ENCODE data around the gene KIF2A. TPM values are rescaled to one million over a fixed set of nuclear protein-coding genes. Genes with fewer than 3 reads are reported as not detected.

The KIF2A gene
- total RNA-seq, 1 donor from 2014 or later: 34.2 TPM

DNA sequence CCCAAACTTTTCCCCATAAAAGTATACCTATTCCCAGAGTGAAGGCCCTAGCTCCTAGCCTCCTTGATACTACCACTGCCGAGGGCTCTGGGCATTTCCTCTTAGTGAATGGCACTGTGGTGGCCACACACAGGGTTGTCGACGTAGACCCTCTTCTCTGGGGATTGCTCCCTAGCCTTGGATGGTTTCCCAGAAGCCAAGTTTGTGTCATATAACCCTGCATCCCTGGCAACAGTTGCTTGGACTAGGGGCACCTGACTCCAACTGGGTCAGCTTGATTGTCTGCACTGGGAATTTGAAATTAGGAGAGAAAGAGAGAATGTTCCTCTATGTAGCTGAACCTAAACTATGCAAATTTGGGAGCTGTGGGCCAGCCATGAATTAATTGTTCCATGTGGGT is 32.3 kb upstream of the KIF2A start:
- DNase-seq (ENCODE audit: low read depth) (no peak), FAIRE-seq (no peak)
- TF ChIP-seq, protein P1, sequence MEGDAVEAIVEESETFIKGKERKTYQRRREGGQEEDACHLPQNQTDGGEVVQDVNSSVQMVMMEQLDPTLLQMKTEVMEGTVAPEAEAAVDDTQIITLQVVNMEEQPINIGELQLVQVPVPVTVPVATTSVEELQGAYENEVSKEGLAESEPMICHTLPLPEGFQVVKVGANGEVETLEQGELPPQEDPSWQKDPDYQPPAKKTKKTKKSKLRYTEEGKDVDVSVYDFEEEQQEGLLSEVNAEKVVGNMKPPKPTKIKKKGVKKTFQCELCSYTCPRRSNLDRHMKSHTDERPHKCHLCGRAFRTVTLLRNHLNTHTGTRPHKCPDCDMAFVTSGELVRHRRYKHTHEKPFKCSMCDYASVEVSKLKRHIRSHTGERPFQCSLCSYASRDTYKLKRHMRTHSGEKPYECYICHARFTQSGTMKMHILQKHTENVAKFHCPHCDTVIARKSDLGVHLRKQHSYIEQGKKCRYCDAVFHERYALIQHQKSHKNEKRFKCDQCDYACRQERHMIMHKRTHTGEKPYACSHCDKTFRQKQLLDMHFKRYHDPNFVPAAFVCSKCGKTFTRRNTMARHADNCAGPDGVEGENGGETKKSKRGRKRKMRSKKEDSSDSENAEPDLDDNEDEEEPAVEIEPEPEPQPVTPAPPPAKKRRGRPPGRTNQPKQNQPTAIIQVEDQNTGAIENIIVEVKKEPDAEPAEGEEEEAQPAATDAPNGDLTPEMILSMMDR (IDR thresholded peaks at IDR 0.05; ENCODE audit: insufficient read depth, low read length, severe bottlenecking): no peak
- no peak overlapping the region for H3K4me3 ChIP-seq (ENCODE audit: low read depth, low read length)
- H3K36me3 ChIP-seq (ENCODE audit: control insufficient read depth, insufficient read depth, low read length): no peaks in the 10 kb centered on the region
- H3K27me3 ChIP-seq (ENCODE audit: control insufficient read depth, insufficient read depth, low read length): no peaks in the 10 kb centered on the region

GRCh38 chr5:62275581-62275980 is 30.4 kb upstream of the KIF2A start:
- TF ChIP-seq, protein P1 (IDR thresholded peaks at IDR 0.05; ENCODE audit: insufficient read depth, low read length, severe bottlenecking): no peak
- no peaks in the 10 kb centered on the region for H3K36me3 ChIP-seq (ENCODE audit: control insufficient read depth, insufficient read depth, low read length)
- FAIRE-seq (no peak), DNase-seq (ENCODE audit: low read depth) (no peak)
- no peaks in the 10 kb centered on the region for H3K27me3 ChIP-seq (ENCODE audit: control insufficient read depth, insufficient read depth, low read length)
- H3K4me3 ChIP-seq (ENCODE audit: low read depth, low read length): no peak overlapping the region

GRCh38 chr5:62281411-62281810 is 24.6 kb upstream of the KIF2A start:
- peak; percentile 84 for DNase-seq (ENCODE audit: low read depth)

DNA sequence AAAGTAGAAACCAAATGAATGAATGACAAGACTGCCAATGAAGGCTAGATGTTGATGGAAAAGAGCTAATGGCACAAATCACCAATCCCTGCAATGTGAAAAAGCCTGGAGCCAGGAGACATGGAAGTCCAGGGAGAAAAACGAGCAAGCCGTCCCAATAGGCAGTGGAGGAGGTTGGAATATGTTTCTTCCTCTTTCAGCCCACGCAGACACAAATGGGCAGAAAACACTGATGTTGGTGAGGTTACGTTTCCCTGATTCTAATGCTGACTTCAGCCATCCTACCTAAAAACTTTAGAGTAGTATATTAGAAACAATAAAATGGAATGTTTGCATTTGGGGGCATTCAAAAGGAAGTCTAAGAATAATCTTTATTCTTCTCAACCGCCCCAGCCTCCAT is 23.9 kb upstream of the KIF2A start:
- Histone ChIP-seq H3K27me3 (ENCODE audit: control insufficient read depth, insufficient read depth, low read length) (no peaks in the 10 kb centered on the region), H3K36me3 (ENCODE audit: control insufficient read depth, insufficient read depth, low read length) (no peaks in the 10 kb centered on the region), H3K4me3 (ENCODE audit: low read depth, low read length) (no peak overlapping the region)
- TF ChIP-seq, protein P1 (IDR thresholded peaks at IDR 0.05; ENCODE audit: insufficient read depth, low read length, severe bottlenecking): no peak
- FAIRE-seq (no peak), DNase-seq (ENCODE audit: low read depth) (no peak)

More at GRCh38 chr5:62281411-62281810, 24.6 kb upstream of the KIF2A start:
- Histone ChIP-seq H3K27me3 (ENCODE audit: control insufficient read depth, insufficient read depth, low read length) (no peaks in the 10 kb centered on the region), H3K36me3 (ENCODE audit: control insufficient read depth, insufficient read depth, low read length) (no peaks in the 10 kb centered on the region), H3K4me3 (ENCODE audit: low read depth, low read length) (no peak overlapping the region)
- TF ChIP-seq, protein P1 (IDR thresholded peaks at IDR 0.05; ENCODE audit: insufficient read depth, low read length, severe bottlenecking): no peak
- no peak for FAIRE-seq

DNA sequence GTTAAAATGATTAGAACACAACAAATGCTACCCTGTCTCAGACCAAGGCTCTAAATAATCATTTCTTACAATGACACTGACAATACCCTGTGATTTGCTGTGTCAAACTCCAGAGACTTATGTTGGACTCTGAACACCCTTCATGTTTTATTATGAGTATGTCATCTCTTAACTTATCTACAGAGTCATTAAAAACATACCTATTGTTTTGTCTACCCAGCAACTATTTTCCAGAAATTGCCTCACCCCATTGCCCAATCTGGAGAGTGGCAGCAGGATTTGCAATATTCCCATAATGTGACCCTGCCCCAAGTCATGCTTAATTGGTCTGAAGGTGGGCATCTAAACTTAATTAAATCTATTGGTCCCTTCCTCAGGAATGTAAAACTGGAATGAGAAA is 23.0 kb upstream of the KIF2A start:
- no peak for FAIRE-seq
- no peaks in the 10 kb centered on the region for H3K36me3 ChIP-seq (ENCODE audit: control insufficient read depth, insufficient read depth, low read length)

DNA sequence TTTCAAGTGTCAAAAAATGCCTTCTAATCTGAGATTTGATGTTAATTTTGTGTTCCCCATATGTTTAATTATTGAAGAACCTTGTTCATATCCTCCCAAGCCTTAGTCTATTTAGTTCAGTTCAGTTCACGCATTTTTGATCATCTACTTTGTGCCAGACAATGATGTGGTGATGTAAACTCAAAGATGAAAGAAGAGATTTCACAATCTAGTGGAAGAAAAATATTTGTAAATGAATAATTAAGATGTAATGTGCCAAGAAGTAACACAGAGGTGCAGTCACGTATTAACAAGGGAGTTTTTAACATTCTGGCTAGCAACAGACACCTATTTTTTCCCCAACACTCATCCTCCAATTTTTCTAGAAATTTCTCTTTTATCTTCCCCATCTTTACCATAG is 22.1 kb upstream of the KIF2A start:
- DNase-seq (ENCODE audit: low read depth): peak; percentile 78
- no peaks in the 10 kb centered on the region for H3K36me3 ChIP-seq (ENCODE audit: control insufficient read depth, insufficient read depth, low read length)
- no peaks in the 10 kb centered on the region for H3K27me3 ChIP-seq (ENCODE audit: control insufficient read depth, insufficient read depth, low read length)
- no peak for FAIRE-seq
- H3K4me3 ChIP-seq (ENCODE audit: low read depth, low read length): no peak overlapping the region
- TF ChIP-seq, protein P1 (IDR thresholded peaks at IDR 0.05; ENCODE audit: insufficient read depth, low read length, severe bottlenecking): no peak

More for the DNA sequence above, 23.0 kb upstream of the KIF2A start:
- Histone ChIP-seq H3K27me3 (ENCODE audit: control insufficient read depth, insufficient read depth, low read length) (no peaks in the 10 kb centered on the region), H3K4me3 (ENCODE audit: low read depth, low read length) (no peak overlapping the region)
- peak; percentile 69 for DNase-seq (ENCODE audit: low read depth)
- TF ChIP-seq, protein P1 (IDR thresholded peaks at IDR 0.05; ENCODE audit: insufficient read depth, low read length, severe bottlenecking): no peak
